Measurements from ENCODE around the gene ZBTB39. TPM values are rescaled to one million over a fixed set of nuclear protein-coding genes. Genes with fewer than 3 reads are reported as not detected.

Gene ZBTB39
- total RNA-seq, 1 donor from 2014 or later, result 21.1 TPM

- no peak overlapping the region for H3K27ac Mint-ChIP-seq
- no peak overlapping the region for H3K4me3 ChIP-seq
These were observed 25.4 kb upstream of the ZBTB39 start for GRCh38 chr12:57031789-57032188.

DNA sequence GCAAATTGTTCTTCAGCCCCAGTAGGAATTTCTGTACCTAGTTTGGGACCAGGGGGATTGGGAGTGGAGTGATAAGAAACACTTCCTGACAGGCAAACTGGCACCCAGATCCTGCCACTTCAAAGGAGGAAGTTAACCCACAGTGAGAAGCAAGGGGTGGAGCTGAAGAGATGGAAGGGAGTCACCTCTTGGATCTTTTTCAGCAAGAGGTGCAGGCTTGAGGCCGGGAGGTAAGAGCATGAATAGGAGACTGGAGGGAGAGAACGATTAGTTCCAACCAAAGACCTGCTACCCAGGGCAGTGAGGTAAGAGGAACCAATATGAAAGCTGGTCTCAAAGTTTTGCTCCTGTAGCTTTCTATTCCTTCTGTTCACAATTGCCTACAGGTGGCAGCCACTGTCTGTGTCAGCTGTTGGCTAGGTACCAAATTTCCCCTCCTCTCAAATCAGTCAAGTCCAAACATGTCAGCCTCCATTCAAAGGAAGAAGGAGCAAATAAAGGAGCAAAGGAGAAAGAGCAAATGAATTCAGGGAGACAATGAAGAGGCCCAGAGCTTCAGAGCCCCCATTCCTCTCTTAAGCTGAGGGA, 24.9 kb upstream of the ZBTB39 start:
- Histone ChIP-seq H3K27ac (no peak overlapping the region), H3K9ac (no peak overlapping the region), H3K27me3 (no peaks in the 10 kb centered on the region), H3F3A (ENCODE audit: low read depth) (peaks cover 7% of the 10 kb centered on the region), H3K4me2 (no peak overlapping the region), H2AFZ (replicated peaks) (peak overlapping the region; percentile 88), H3K9me3 (ENCODE audit: low read depth) (no peaks in the 10 kb centered on the region), H3K4me1 (peaks cover 13% of the 10 kb centered on the region), H3K79me2 (ENCODE audit: low read depth) (no peaks in the 10 kb centered on the region), H3K4me3 (no peak overlapping the region), H3K36me3 (no peaks in the 10 kb centered on the region), H4K20me1 (ENCODE audit: low read depth) (no peaks in the 10 kb centered on the region)
- no peak overlapping the region for H3K4me3 Mint-ChIP-seq
- no peak for TF ChIP-seq EZH2phosphoT487 (IDR thresholded peaks at IDR 0.05)
- TF ChIP-seq, protein P1, sequence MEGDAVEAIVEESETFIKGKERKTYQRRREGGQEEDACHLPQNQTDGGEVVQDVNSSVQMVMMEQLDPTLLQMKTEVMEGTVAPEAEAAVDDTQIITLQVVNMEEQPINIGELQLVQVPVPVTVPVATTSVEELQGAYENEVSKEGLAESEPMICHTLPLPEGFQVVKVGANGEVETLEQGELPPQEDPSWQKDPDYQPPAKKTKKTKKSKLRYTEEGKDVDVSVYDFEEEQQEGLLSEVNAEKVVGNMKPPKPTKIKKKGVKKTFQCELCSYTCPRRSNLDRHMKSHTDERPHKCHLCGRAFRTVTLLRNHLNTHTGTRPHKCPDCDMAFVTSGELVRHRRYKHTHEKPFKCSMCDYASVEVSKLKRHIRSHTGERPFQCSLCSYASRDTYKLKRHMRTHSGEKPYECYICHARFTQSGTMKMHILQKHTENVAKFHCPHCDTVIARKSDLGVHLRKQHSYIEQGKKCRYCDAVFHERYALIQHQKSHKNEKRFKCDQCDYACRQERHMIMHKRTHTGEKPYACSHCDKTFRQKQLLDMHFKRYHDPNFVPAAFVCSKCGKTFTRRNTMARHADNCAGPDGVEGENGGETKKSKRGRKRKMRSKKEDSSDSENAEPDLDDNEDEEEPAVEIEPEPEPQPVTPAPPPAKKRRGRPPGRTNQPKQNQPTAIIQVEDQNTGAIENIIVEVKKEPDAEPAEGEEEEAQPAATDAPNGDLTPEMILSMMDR (IDR thresholded peaks at IDR 0.05), result no peak
- no peak for TF ChIP-seq EZH2 (IDR thresholded peaks at IDR 0.05)
- H3K27me3 Mint-ChIP-seq (ENCODE audit: insufficient read depth, low read depth), result peaks cover 9% of the 10 kb centered on the region
- H3K4me1 Mint-ChIP-seq, result peaks cover 6% of the 10 kb centered on the region
- DNase-seq (ENCODE audit: low spot score), result no peak
- H3K36me3 Mint-ChIP-seq, result no peaks in the 10 kb centered on the region
- H3K27ac Mint-ChIP-seq, result no peak overlapping the region
- H3K9me3 Mint-ChIP-seq, result no peaks in the 10 kb centered on the region

More at GRCh38 chr12:57031789-57032188, 25.4 kb upstream of the ZBTB39 start:
- Mint-ChIP-seq H3K4me3 (no peak overlapping the region), H3K9me3 (no peaks in the 10 kb centered on the region), H3K27me3 (ENCODE audit: insufficient read depth, low read depth) (peaks cover 7% of the 10 kb centered on the region), H3K4me1 (peaks cover 6% of the 10 kb centered on the region), H3K36me3 (no peaks in the 10 kb centered on the region)
- Histone ChIP-seq H3F3A (ENCODE audit: low read depth) (peaks cover 7% of the 10 kb centered on the region), H3K9ac (no peak overlapping the region), H3K27me3 (no peaks in the 10 kb centered on the region), H3K9me3 (ENCODE audit: low read depth) (no peaks in the 10 kb centered on the region), H3K4me2 (no peak overlapping the region), H3K36me3 (no peaks in the 10 kb centered on the region), H2AFZ (replicated peaks) (peak overlapping the region; percentile 88), H3K79me2 (ENCODE audit: low read depth) (no peaks in the 10 kb centered on the region), H3K27ac (no peak overlapping the region), H4K20me1 (ENCODE audit: low read depth) (no peaks in the 10 kb centered on the region), H3K4me1 (peaks cover 12% of the 10 kb centered on the region)
- TF ChIP-seq, protein P1 (IDR thresholded peaks at IDR 0.05), result no peak
- TF ChIP-seq EZH2 (IDR thresholded peaks at IDR 0.05), result no peak
- TF ChIP-seq EZH2phosphoT487 (IDR thresholded peaks at IDR 0.05), result no peak
- DNase-seq (ENCODE audit: low spot score), result no peak

DNA sequence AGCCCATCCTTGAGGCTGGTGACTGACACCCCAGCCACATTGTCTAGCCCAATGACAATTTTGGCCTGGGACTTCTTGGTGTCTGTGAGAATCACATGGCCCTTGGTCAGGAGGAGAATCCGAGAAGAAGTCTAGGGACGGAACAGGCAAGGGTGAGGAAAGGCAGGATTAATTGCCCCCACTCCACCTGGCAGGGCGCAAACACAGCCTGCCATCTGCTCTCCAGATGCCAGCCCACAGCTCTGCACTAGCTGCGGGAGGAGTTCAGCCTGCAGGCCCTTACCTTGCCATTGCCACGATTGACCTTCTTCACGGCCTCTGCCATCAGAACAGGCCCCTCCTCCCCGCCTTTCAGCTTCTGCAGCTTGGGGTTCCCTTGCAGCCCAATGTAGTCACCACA, 23.1 kb upstream of the ZBTB39 start:
- Histone ChIP-seq H3K79me2 (ENCODE audit: low read depth) (no peaks in the 10 kb centered on the region), H3K9me3 (ENCODE audit: low read depth) (no peaks in the 10 kb centered on the region), H3K27me3 (no peaks in the 10 kb centered on the region), H3K27ac (no peak overlapping the region), H4K20me1 (ENCODE audit: low read depth) (no peaks in the 10 kb centered on the region), H2AFZ (replicated peaks) (no peak overlapping the region), H3K9ac (no peak overlapping the region), H3F3A (ENCODE audit: low read depth) (peaks cover 7% of the 10 kb centered on the region), H3K4me3 (no peak overlapping the region), H3K4me1 (peaks cover 13% of the 10 kb centered on the region), H3K4me2 (no peak overlapping the region), H3K36me3 (no peaks in the 10 kb centered on the region)
- Mint-ChIP-seq H3K4me3 (no peak overlapping the region), H3K27me3 (ENCODE audit: insufficient read depth, low read depth) (peaks cover 11% of the 10 kb centered on the region), H3K4me1 (peaks cover 6% of the 10 kb centered on the region), H3K9me3 (no peaks in the 10 kb centered on the region), H3K36me3 (no peaks in the 10 kb centered on the region), H3K27ac (no peak overlapping the region)
- DNase-seq (ENCODE audit: low spot score), result no peak
- TF ChIP-seq EZH2 (IDR thresholded peaks at IDR 0.05), result no peak
- TF ChIP-seq EZH2phosphoT487 (IDR thresholded peaks at IDR 0.05), result no peak
- TF ChIP-seq, protein P1 (IDR thresholded peaks at IDR 0.05), result no peak
